Ovary (tissue), 9 donors: ENCODE results near the gene ABI1. TPM values are rescaled to one million over a fixed set of nuclear protein-coding genes. Genes with fewer than 3 reads are reported as not detected.

Source experiments
- DNase-seq, 5 donors: peaks; one replicate each; pipeline ENCODE4 v3.0.0-alpha.2; 2019 to 2020
- H3K27ac ChIP-seq, 2 donors: fragments of 200-600 bp; one replicate each; pipeline versions ENCODE4 v1.5.1 to v1.8.0; 2019 to 2022
- H3K27me3 ChIP-seq: fragments of 200-600 bp; one replicate; pipeline ENCODE4 v1.8.0; 2022
- H3K36me3 ChIP-seq: fragments of 200-600 bp; sonication (generic); one replicate; pipeline ENCODE4 v1.5.1; 2019
- H3K4me1 ChIP-seq: one replicate; pipeline ENCODE4 v1.8.1; 2013; ENCODE audit warnings: mild to moderate bottlenecking, moderate library complexity; ENCODE audit not compliant: insufficient read depth
- H3K4me3 ChIP-seq: fragments of 200-600 bp; sonication (generic); one replicate; pipeline ENCODE4 v1.5.1; 2017
- H3K9me3 ChIP-seq, 2 donors: fragments of 200-600 bp in 1 of 2; sonication (generic) in 1 of 2; one replicate each; pipeline versions ENCODE4 v1.5.1 to v1.8.1; 2013 to 2019; ENCODE audit warnings: mild to moderate bottlenecking in 1 of 2, moderate library complexity in 1 of 2
- EP300 ChIP-seq: sonication (generic); formaldehyde crosslinking; IDR thresholded peaks from one replicate; pipeline ENCODE4 v1.6.1; 2017; ENCODE audit warnings: antibody characterized with exemption
- POLR2A ChIP-seq: fragments of 450-650 bp; IDR thresholded peaks from one replicate; pipeline ENCODE4 v1.6.1; 2017; ENCODE audit warnings: antibody characterized with exemption, mild to moderate bottlenecking, moderate library complexity
- WGBS, 3 donors: extraction: QIAGEN DNeasy Blood & Tissue Kit in 1 of 3; methylation state at CpG; one replicate each; pipeline versions ENCODE4 v1.1.5 to v1.1.7; 2013 to 2017; 5-methylcytosine and 5-hydroxymethylcytosine counted together
- intact Hi-C, 4 donors: fragments of 100-400 bp; cut with DNase I; formaldehyde crosslinking; loops; one replicate each; pipeline versions ENCODE4 v1.11.0 to v1.15.1; 2022 to 2023
- polyA plus RNA-seq, 2 donors: library from polyadenylated mRNA; stranded (reverse); fragments of 200-250 nt in 1 of 2; fragments of 350-450 nt in 1 of 2; fragmentation: Illumina TruSeq in 1 of 2; extraction: RNeasy Lipid Tissue Mini Kit (QIAGEN cat#74804) in 1 of 2; gene quantifications; one replicate each; pipeline ENCODE4 v1.2.3, GENCODE V29; 2013 to 2014
- total RNA-seq, 7 donors: library from RNA; depleted of rRNA in 2 of 7; stranded (reverse); fragments of >200 nt in 2 of 7; fragmentation: NEBNext Ultra II Directional in 3 of 7; extraction: Animal tissue kit (Norgen Biotek cat#: 25700) in 3 of 7; gene quantifications; one replicate each; pipeline versions ENCODE4 v1.1.0 to v1.2.4, GENCODE V29; 2016 to 2023
- TF ChIP-seq, protein P1 (sequence below), 3 donors: fragments of 450-650 bp in 2 of 3; fragments of 200-600 bp in 1 of 3; IDR thresholded peaks; one replicate each; pipeline versions ENCODE4 v1.5.1 to v1.8.0; 2016 to 2022; ENCODE audit warnings: antibody characterized with exemption in 3 of 3, mild to moderate bottlenecking in 1 of 3
- donor health status: DM: no; HTN: no; CAD: no; lungs with moderate emphysema.
- donor health status: DM: no; HTN: no; CAD: no.
- donor health status: Bipolar disorder and iron deficiency.
- donor health status: DM: yes; HTN: yes; CAD: no.
- donor health status: DM: no; HTN: no; CAD: no.
- donor health status: DM: yes; HTN: yes; CAD: no.

Gene ABI1
- total and polyA plus RNA-seq, 9 donors, result 29.8 to 51.7 (median 42.1) TPM

DNA sequence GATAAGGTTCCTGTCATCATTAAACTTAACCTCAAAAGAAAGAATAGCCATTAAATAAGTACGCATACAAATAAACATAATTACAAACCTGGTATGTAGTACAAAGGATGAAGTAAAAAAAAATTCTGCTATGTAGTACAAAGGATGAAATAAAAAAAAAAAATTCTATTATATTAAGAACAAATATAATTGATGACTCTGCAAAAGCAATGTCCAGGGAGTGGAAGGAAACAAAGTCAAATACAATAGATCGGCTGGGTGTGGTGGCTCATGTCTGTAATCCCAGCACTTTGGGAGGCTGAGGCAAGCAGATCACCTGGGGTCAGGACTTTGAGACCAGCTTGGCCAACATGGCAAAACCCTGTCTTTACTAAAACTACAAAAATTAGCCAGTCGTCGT is 56.9 kb downstream of the ABI1 start:
- TF ChIP-seq, protein P1, sequence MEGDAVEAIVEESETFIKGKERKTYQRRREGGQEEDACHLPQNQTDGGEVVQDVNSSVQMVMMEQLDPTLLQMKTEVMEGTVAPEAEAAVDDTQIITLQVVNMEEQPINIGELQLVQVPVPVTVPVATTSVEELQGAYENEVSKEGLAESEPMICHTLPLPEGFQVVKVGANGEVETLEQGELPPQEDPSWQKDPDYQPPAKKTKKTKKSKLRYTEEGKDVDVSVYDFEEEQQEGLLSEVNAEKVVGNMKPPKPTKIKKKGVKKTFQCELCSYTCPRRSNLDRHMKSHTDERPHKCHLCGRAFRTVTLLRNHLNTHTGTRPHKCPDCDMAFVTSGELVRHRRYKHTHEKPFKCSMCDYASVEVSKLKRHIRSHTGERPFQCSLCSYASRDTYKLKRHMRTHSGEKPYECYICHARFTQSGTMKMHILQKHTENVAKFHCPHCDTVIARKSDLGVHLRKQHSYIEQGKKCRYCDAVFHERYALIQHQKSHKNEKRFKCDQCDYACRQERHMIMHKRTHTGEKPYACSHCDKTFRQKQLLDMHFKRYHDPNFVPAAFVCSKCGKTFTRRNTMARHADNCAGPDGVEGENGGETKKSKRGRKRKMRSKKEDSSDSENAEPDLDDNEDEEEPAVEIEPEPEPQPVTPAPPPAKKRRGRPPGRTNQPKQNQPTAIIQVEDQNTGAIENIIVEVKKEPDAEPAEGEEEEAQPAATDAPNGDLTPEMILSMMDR (IDR thresholded peaks at IDR 0.05), result no peak
- TF ChIP-seq EP300 (no peak), POLR2A (no peak)

DNA sequence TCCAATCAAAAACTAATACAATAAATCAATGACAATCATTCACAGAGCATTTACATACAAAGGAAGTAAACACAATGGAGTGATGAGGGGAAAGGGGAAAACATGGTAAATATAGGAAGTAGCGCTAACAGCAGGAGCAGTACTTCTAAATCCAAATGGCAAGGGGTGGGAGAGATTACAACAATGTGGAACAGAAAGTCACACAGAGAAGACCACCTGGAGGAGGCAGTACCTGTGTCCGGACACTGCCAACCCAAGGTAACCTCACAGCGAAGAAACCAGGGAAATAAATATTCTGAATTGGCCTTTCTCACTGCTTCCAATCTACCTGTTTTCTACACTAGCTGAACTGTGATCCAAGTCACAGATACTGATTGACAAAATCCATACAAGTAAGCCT is 58.2 kb downstream of the ABI1 start:
- 96 to 99% (median 96%) methylated on average over 3 of the region's 3 CpGs for WGBS, 3 donors
- Histone ChIP-seq H3K27ac (no peak overlapping the region), H3K4me3 (no peak overlapping the region), H3K36me3 (no peaks in the 10 kb centered on the region), H3K4me1 (peaks cover 12% of the 10 kb centered on the region), H3K27me3 (no peaks in the 10 kb centered on the region), H3K9me3 (no peaks in the 10 kb centered on the region)
- intact Hi-C loops, result no loop called here
- DNase-seq, result no peak
- no peak for TF ChIP-seq POLR2A
- TF ChIP-seq, protein P1 (IDR thresholded peaks at IDR 0.05), result no peak
- no peak for TF ChIP-seq EP300

More for the DNA sequence above, 56.9 kb downstream of the ABI1 start:
- intact Hi-C loops, result no loop called here
- no peaks in the 10 kb centered on the region for H3K9me3 ChIP-seq
- 89 to 99% (median 93%) methylated on average over 4 of the region's 4 CpGs for WGBS, 3 donors
- no peaks in the 10 kb centered on the region for H3K36me3 ChIP-seq
- no peak for DNase-seq
- no peaks in the 10 kb centered on the region for H3K27me3 ChIP-seq
- no peak overlapping the region for H3K27ac ChIP-seq
- no peak overlapping the region for H3K4me3 ChIP-seq
- H3K4me1 ChIP-seq, result peaks cover 12% of the 10 kb centered on the region

DNA sequence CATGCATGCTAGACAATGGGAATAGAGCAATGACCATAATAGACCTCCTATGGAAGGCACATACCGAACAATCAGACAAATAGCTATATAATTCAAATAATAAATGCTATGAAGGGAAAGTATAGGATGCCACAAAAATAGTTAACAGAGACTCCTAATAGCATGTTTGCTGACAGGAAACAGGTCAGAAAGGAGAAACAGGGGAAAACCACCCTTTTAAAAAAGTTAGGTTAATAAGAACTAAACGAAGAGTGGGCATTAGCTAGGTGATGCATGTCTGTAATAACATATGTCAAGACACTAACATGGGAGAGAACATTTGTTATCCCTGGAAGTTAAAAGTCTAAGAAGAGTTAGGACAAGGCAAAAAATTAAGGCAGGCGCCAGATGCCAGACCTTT is 58.9 kb downstream of the ABI1 start:
- intact Hi-C loops, result no loop called here
- Histone ChIP-seq H3K4me3 (no peak overlapping the region), H3K9me3 (no peaks in the 10 kb centered on the region), H3K27me3 (no peaks in the 10 kb centered on the region), H3K27ac (no peak overlapping the region), H3K36me3 (no peaks in the 10 kb centered on the region), H3K4me1 (peaks cover 12% of the 10 kb centered on the region)
- TF ChIP-seq POLR2A (no peak), EP300 (no peak)
- TF ChIP-seq, protein P1 (IDR thresholded peaks at IDR 0.05), result no peak
- no peak for DNase-seq
- 74 to 93% (median 89%) methylated on average over 3 of the region's 3 CpGs for WGBS, 3 donors

DNA sequence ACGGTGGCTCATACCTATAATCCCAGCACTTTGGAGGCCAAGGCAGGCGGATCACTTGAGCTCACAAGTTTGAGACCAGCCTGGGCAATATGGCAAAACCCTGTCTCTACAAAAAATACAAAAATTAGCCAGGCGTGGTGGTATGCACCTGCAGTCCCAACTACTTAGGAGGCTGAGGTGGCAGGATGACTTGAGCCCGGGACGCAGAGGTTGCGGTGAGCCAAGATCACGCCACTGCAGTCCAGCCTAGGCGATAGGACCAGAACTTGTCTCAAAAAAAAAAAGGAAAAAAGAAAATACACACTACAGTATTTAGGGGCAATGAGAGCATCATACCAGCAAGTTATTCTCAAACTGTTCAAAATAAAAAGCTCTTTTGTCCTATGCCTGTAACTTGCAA is 59.5 kb downstream of the ABI1 start:
- no peak for TF ChIP-seq EP300
- TF ChIP-seq, protein P1 (IDR thresholded peaks at IDR 0.05), result no peak
- TF ChIP-seq POLR2A, result no peak
- no peak for DNase-seq
- intact Hi-C loops, result no loop called here
- H3K4me1 ChIP-seq, result peaks cover 10% of the 10 kb centered on the region
- H3K4me3 ChIP-seq, result no peak overlapping the region
- 90 to 98% (median 98%) methylated on average over 8 of the region's 8 CpGs for WGBS, 3 donors
- H3K27me3 ChIP-seq, result no peaks in the 10 kb centered on the region
- H3K9me3 ChIP-seq, result no peaks in the 10 kb centered on the region
- no peaks in the 10 kb centered on the region for H3K36me3 ChIP-seq
- no peak overlapping the region for H3K27ac ChIP-seq

DNA sequence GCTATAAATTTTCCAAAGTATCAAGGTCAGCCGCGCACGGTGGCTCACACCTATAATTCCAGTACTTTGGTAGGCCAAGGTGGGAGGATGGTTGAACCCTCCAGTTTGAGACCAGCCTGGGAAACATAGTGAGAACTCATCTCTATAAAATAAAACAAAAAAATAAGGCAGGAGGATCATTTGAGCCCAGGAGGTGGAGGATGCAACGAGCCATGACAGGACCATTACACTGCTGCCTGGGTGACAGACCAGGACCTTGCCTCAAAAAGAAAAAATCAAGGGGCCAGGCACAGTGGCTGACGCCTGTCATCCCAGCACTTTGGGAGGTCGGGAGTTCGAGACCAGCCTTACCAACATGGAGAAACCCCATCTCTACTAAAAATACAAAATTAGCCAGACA is 60.3 kb downstream of the ABI1 start:
- TF ChIP-seq, protein P1 (IDR thresholded peaks at IDR 0.05), result no peak
- no peak for DNase-seq
- H3K4me1 ChIP-seq, result peaks cover 8% of the 10 kb centered on the region
- intact Hi-C loops, result no loop called here
- no peak overlapping the region for H3K27ac ChIP-seq
- no peaks in the 10 kb centered on the region for H3K36me3 ChIP-seq
- H3K9me3 ChIP-seq, result no peaks in the 10 kb centered on the region
- WGBS, 3 donors, result 89 to 94% (median 93%) methylated on average over 7 of the region's 7 CpGs
- H3K4me3 ChIP-seq, result no peak overlapping the region
- no peaks in the 10 kb centered on the region for H3K27me3 ChIP-seq
